Astrocyte (in vitro differentiated cells and primary cell): ENCODE measurements around the gene MLKL.

Experiments used
- CTCF ChIP-seq: IDR thresholded peaks from 2 replicates; pipeline ENCODE4 v1.5.1; 2011; ENCODE audit warnings: low read depth, mild to moderate bottlenecking, inconsistent platforms, low read length, moderate library complexity; ENCODE audit not compliant: insufficient read depth
- EZH2 ChIP-seq: IDR thresholded peaks from 2 replicates; pipeline ENCODE4 v1.6.1; 2012; ENCODE audit warnings: mild to moderate bottlenecking, low read length, inconsistent platforms; ENCODE audit not compliant: insufficient read depth

- no peak for TF ChIP-seq CTCF
- TF ChIP-seq EZH2: no peak
Observed at GRCh38 chr16:74739275-74739674, 38.6 kb upstream of the MLKL start.
